Adipocyte (in vitro differentiated cells): Measurements from ENCODE around the gene CREB5.

Source experiments
- DNase-seq: peaks from one replicate; pipeline ENCODE4 v3.0.0-alpha.2; 2015; ENCODE audit warnings: low read depth
- H3K27me3 ChIP-seq: replicated peaks from 2 replicates; pipeline ENCODE4 v1.7.0; 2013; ENCODE audit warnings: mild to moderate bottlenecking, low read length, moderate library complexity; ENCODE audit not compliant: control insufficient read depth, insufficient read depth
- H3K36me3 ChIP-seq: 2 replicates; pipeline ENCODE4 v1.7.0; 2013; ENCODE audit warnings: low read length, mild to moderate bottlenecking, moderate library complexity; ENCODE audit not compliant: control insufficient read depth, insufficient read depth, severe bottlenecking
- H3K4me1 ChIP-seq: 2 replicates; pipeline ENCODE4 v1.7.0; 2013; ENCODE audit warnings: mild to moderate bottlenecking, low read length, moderate library complexity; ENCODE audit not compliant: control insufficient read depth, insufficient read depth
- H3K4me3 ChIP-seq: 2 replicates; pipeline ENCODE4 v1.7.0; 2013; ENCODE audit warnings: mild to moderate bottlenecking, low read length, moderate library complexity
- H3K9ac ChIP-seq: 2 replicates; pipeline ENCODE4 v1.7.0; 2013; ENCODE audit warnings: mild to moderate bottlenecking, low read length, moderate library complexity
- H3K9me3 ChIP-seq: 2 replicates; pipeline ENCODE4 v1.7.0; 2013; ENCODE audit warnings: mild to moderate bottlenecking, low read length, moderate library complexity; ENCODE audit not compliant: control insufficient read depth

The CREB5 gene

DNA sequence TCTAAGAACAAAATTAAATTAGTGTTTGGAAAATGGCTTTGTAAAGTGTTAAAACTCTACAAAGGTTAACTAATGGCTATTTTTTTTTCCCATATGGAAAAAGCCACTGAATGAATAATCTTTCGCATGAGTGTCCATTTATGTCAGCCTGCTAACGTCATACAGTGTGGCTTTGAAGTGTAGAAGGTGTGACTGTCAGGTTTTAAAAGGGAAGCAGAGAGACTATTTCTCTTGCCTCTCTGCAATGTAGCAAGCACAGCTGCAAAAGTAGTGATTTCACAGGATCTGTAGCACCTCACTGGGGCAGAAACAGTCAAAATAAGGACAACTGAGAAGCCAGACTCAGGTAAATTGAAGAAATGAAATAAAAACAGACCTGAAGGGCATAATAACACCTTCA, 53.4 kb downstream of the CREB5 start:
- Histone ChIP-seq H3K4me1 (no peaks in the 10 kb centered on the region), H3K27me3 (no peaks in the 10 kb centered on the region), H3K36me3 (no peaks in the 10 kb centered on the region), H3K4me3 (no peak overlapping the region), H3K9ac (no peak overlapping the region), H3K9me3 (no peaks in the 10 kb centered on the region)
- no peak for DNase-seq

GRCh38 chr7:28466341-28466740, 54.0 kb downstream of the CREB5 start:
- H3K9me3 ChIP-seq: no peaks in the 10 kb centered on the region
- no peak overlapping the region for H3K9ac ChIP-seq
- no peaks in the 10 kb centered on the region for H3K4me1 ChIP-seq
- DNase-seq: no peak
- H3K27me3 ChIP-seq: no peaks in the 10 kb centered on the region
- no peak overlapping the region for H3K4me3 ChIP-seq
- no peaks in the 10 kb centered on the region for H3K36me3 ChIP-seq

- H3K9me3 ChIP-seq: no peaks in the 10 kb centered on the region
- no peaks in the 10 kb centered on the region for H3K27me3 ChIP-seq
- no peaks in the 10 kb centered on the region for H3K4me1 ChIP-seq
- H3K4me3 ChIP-seq: no peak overlapping the region
- no peak for DNase-seq
- H3K36me3 ChIP-seq: no peaks in the 10 kb centered on the region
- no peak overlapping the region for H3K9ac ChIP-seq
Observed at GRCh38 chr7:28466885-28467284, 54.6 kb downstream of the CREB5 start.

DNA sequence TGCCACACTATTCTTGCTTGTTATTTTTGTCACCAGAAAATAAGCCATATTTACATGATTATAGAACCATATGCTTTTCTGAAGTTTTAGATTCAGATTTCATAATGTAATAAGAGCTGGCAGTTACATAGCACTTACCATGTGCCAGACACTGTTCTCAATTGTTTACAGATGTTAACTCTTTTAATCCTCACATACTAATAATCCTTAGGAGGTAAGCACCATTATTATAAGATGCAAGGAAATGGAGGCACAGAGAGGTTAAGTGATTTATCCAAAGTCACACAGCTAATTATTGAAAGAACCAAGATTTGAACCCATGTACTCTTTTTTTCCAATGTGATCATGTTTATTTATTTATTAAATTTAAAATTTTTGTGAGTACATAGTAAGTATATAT, 57.2 kb downstream of the CREB5 start:
- Histone ChIP-seq H3K27me3 (no peaks in the 10 kb centered on the region), H3K9ac (no peak overlapping the region), H3K36me3 (no peaks in the 10 kb centered on the region), H3K4me3 (no peak overlapping the region), H3K4me1 (peaks cover 14% of the 10 kb centered on the region), H3K9me3 (no peaks in the 10 kb centered on the region)
- no peak for DNase-seq

- H3K9ac ChIP-seq: no peak overlapping the region
- peaks cover 18% of the 10 kb centered on the region for H3K4me1 ChIP-seq
- no peaks in the 10 kb centered on the region for H3K9me3 ChIP-seq
- no peak for DNase-seq
- no peak overlapping the region for H3K4me3 ChIP-seq
- no peaks in the 10 kb centered on the region for H3K27me3 ChIP-seq
- H3K36me3 ChIP-seq: no peaks in the 10 kb centered on the region
Observed at GRCh38 chr7:28470344-28470743, 58.0 kb downstream of the CREB5 start.

DNA sequence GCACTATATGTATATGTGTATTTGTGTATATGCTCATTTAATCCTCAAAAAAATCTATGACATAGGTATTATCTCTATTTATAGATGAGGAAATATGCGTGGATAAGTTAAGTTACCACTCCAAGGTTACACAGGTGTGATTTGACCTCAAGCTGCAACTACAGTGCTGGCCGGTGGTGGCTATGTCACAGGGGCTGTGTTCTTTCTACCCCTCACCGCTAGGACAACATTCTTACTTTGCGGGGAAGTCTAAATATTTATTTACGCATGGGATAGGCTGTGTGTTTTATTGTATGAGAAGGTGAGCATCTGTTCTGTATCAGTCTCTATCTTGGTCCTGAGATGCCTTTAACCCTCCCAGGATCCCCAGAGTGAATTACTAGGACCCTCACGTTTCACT, 60.0 kb downstream of the CREB5 start:
- Histone ChIP-seq H3K4me1 (peaks cover 18% of the 10 kb centered on the region), H3K27me3 (no peaks in the 10 kb centered on the region), H3K36me3 (no peaks in the 10 kb centered on the region), H3K4me3 (no peak overlapping the region), H3K9ac (no peak overlapping the region), H3K9me3 (no peaks in the 10 kb centered on the region)
- no peak for DNase-seq

- no peak for DNase-seq
- Histone ChIP-seq H3K9ac (no peak overlapping the region), H3K27me3 (no peaks in the 10 kb centered on the region), H3K36me3 (no peaks in the 10 kb centered on the region), H3K4me3 (peak overlapping the region; percentile 40), H3K9me3 (no peaks in the 10 kb centered on the region), H3K4me1 (peaks cover 21% of the 10 kb centered on the region)
Observed at GRCh38 chr7:28473571-28474281, 61.4 kb downstream of the CREB5 start.

GRCh38 chr7:28474282-28474638, 61.9 kb downstream of the CREB5 start:
- Histone ChIP-seq H3K27me3 (no peaks in the 10 kb centered on the region), H3K9ac (peak overlapping the region; percentile 33), H3K9me3 (no peaks in the 10 kb centered on the region), H3K4me3 (peak overlapping the region; percentile 40), H3K4me1 (peaks cover 21% of the 10 kb centered on the region), H3K36me3 (no peaks in the 10 kb centered on the region)
- DNase-seq: no peak

GRCh38 chr7:28474640-28475039, 62.3 kb downstream of the CREB5 start:
- peak overlapping the region; percentile 33 for H3K9ac ChIP-seq
- DNase-seq: no peak
- H3K4me1 ChIP-seq: peaks cover 21% of the 10 kb centered on the region
- no peaks in the 10 kb centered on the region for H3K27me3 ChIP-seq
- H3K9me3 ChIP-seq: no peaks in the 10 kb centered on the region
- H3K36me3 ChIP-seq: no peaks in the 10 kb centered on the region
- H3K4me3 ChIP-seq: peak overlapping the region; percentile 40

GRCh38 chr7:28477041-28477442, 64.7 kb downstream of the CREB5 start:
- peaks cover 40% of the 10 kb centered on the region for H3K4me1 ChIP-seq

DNA sequence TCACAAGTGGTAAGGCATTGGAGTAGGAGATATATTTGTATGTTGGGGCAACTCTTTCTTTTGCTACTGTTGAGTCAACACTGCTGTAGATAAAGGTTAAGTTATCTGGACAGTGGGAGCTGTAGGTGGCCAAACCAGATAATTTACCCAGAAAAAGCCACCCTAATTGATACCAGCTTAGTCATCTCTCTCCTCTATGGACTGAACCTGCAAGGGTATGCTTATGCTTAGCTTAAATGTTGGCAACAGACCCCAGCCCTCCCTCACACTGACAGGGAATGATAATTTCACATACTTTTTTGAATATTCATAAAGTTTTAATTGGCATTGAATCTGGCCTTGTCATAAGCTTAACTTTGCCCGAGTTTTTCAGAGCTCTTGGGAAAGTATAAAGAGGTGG, 66.3 kb downstream of the CREB5 start:
- peak; percentile 2 for DNase-seq
- no peak overlapping the region for H3K4me3 ChIP-seq
- no peaks in the 10 kb centered on the region for H3K9me3 ChIP-seq
- no peaks in the 10 kb centered on the region for H3K27me3 ChIP-seq
- no peaks in the 10 kb centered on the region for H3K36me3 ChIP-seq
- peaks cover 44% of the 10 kb centered on the region for H3K4me1 ChIP-seq
- H3K9ac ChIP-seq: no peak overlapping the region

More at GRCh38 chr7:28477041-28477442, 64.7 kb downstream of the CREB5 start:
- H3K27me3 ChIP-seq: no peaks in the 10 kb centered on the region
- no peaks in the 10 kb centered on the region for H3K9me3 ChIP-seq
- DNase-seq: no peak
- H3K36me3 ChIP-seq: no peaks in the 10 kb centered on the region
- H3K9ac ChIP-seq: no peak overlapping the region
- no peak overlapping the region for H3K4me3 ChIP-seq

DNA sequence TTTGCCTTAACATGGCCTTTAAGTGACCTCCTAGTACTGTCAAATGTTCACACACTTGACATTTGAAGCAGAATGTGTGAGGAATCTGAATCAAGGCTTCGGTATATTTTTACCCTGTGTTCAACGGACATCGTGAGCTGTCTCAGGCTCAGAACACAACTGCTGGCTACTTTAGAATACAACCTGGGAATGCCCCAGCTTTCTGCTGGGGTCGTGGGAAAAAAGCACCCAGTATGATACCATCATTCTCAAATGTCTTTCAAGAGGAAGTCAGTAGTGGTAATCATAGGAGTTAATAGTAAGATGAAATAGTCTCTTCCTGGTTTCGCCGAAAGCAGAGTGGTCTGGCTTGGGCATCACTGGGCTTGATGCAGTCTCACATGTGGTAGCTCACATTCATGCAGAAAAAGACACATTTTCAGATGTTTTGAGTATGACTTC, 67.2 kb downstream of the CREB5 start:
- H3K27me3 ChIP-seq: no peaks in the 10 kb centered on the region
- H3K9ac ChIP-seq: no peak overlapping the region
- no peaks in the 10 kb centered on the region for H3K36me3 ChIP-seq
- H3K4me1 ChIP-seq: peaks cover 44% of the 10 kb centered on the region
- no peak for DNase-seq
- no peak overlapping the region for H3K4me3 ChIP-seq
- H3K9me3 ChIP-seq: no peaks in the 10 kb centered on the region
